Testis (tissue), 2 donors: ENCODE results near the gene OPALIN.

Experiments used
- POLR2A ChIP-seq: fragments of 450-650 bp; IDR thresholded peaks from one replicate; pipeline ENCODE4 v1.6.1; 2017; ENCODE audit warnings: antibody characterized with exemption, mild to moderate bottlenecking, moderate library complexity
- TF ChIP-seq, protein P1 (sequence below), 3 experiments: fragments of 450-650 bp in 2 of 3; fragments of 200-600 bp in 1 of 3; sonication (generic) in 1 of 3; IDR thresholded peaks; one replicate each; pipeline ENCODE4 v1.5.1; 2016 to 2019; ENCODE audit warnings: antibody characterized with exemption in 3 of 3, mild to moderate bottlenecking in 2 of 3, moderate library complexity in 1 of 3

DNA sequence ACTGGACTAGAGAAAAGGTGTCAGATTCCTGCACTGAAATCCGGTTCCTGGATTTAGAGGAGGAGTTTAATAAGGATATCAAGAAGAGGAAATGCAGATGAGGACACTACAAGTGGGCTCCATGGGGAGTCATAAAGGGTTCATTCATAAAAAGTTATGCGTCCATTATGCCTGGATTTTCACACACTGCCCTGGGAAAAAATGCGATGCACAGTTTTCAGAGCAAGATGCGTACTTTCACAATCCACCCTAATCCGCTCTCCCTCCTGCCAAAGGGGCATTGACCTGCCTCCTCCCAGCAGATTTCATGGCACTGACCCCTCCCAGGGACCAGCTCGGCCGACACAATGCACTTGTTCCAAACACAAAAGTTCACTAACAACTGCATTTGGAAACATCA lies 42.2 kb upstream of the OPALIN start:
- TF ChIP-seq, protein P1, sequence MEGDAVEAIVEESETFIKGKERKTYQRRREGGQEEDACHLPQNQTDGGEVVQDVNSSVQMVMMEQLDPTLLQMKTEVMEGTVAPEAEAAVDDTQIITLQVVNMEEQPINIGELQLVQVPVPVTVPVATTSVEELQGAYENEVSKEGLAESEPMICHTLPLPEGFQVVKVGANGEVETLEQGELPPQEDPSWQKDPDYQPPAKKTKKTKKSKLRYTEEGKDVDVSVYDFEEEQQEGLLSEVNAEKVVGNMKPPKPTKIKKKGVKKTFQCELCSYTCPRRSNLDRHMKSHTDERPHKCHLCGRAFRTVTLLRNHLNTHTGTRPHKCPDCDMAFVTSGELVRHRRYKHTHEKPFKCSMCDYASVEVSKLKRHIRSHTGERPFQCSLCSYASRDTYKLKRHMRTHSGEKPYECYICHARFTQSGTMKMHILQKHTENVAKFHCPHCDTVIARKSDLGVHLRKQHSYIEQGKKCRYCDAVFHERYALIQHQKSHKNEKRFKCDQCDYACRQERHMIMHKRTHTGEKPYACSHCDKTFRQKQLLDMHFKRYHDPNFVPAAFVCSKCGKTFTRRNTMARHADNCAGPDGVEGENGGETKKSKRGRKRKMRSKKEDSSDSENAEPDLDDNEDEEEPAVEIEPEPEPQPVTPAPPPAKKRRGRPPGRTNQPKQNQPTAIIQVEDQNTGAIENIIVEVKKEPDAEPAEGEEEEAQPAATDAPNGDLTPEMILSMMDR (IDR thresholded peaks at IDR 0.05), result no peak
- TF ChIP-seq POLR2A, result no peak
